Neural cell (in vitro differentiated cells): ENCODE data around the gene TBC1D24.

Experiments
- CTCF ChIP-seq: fragments of 450-650 bp; IDR thresholded peaks from 2 replicates; pipeline ENCODE4 v1.5.1; 2014; ENCODE audit warnings: antibody characterized with exemption, mild to moderate bottlenecking, moderate library complexity; ENCODE audit not compliant: poor library complexity, severe bottlenecking
- REST ChIP-seq: IDR thresholded peaks from 2 replicates; pipeline ENCODE4 v1.6.1; 2012; ENCODE audit warnings: borderline replicate concordance

GRCh38 chr16:2531371-2531695 lies 56.4 kb downstream of the TBC1D24 start, which contains the start of gene CEMP1:
- no peak for TF ChIP-seq CTCF
- TF ChIP-seq REST = no peak
